Muscle of leg (tissue), 11 donors: ENCODE measurements around the gene GRHL1. TPM values are rescaled to one million over a fixed set of nuclear protein-coding genes. Genes with fewer than 3 reads are reported as not detected.
"Not testable (repeated sequence)": the region's sequence is repeated elsewhere in the genome, so short reads cannot be mapped to it uniquely, and the experiment has no call there.

Experiments
- DNase-seq: peaks from one replicate; pipeline ENCODE4 v3.0.0; 2013
- H3K27ac ChIP-seq: one replicate; pipeline ENCODE4 v1.5.1; 2013; ENCODE audit warnings: mild to moderate bottlenecking, low read length, control low read depth
- H3K27me3 ChIP-seq: one replicate; pipeline ENCODE4 v1.6.1; 2013; ENCODE audit warnings: low read length; ENCODE audit not compliant: control insufficient read depth, insufficient read depth
- H3K36me3 ChIP-seq: one replicate; pipeline ENCODE4 v1.6.1; 2013; ENCODE audit warnings: low read length; ENCODE audit not compliant: control insufficient read depth, insufficient read depth
- H3K4me1 ChIP-seq: one replicate; pipeline ENCODE4 v1.6.1; 2013; ENCODE audit warnings: low read length; ENCODE audit not compliant: control insufficient read depth, insufficient read depth
- H3K4me3 ChIP-seq: one replicate; pipeline ENCODE4 v1.5.1; 2013; ENCODE audit warnings: low read length, control low read depth
- H3K9me3 ChIP-seq: replicated peaks from 2 replicates; pipeline ENCODE4 v1.6.1; 2013; ENCODE audit warnings: low read depth, low read length; ENCODE audit not compliant: control insufficient read depth
- WGBS: methylation state at CpG from one replicate; pipeline ENCODE4 v1.1.5; 2013; ENCODE audit warnings: missing lambda C conversion rate; ENCODE audit not compliant: insufficient coverage; 5-methylcytosine and 5-hydroxymethylcytosine counted together
- polyA plus RNA-seq, 8 donors: library from polyadenylated mRNA; unstranded; fragments of 120-200 nt; gene quantifications; one replicate each; pipeline versions ENCODE4 v1.2.1 to v1.2.3, GENCODE V29; 2013; ENCODE audit warnings: inconsistent platforms in 1 of 8, low replicate concordance in 1 of 8; ENCODE audit not compliant: insufficient read length in 8 of 8, insufficient read depth in 1 of 8
- total RNA-seq: library from RNA; stranded (reverse); fragments of 120-200 nt; gene quantifications from one replicate; pipeline ENCODE4 v1.2.4, GENCODE V29; 2013

GRHL1 gene
- total and polyA plus RNA-seq, 9 donors, result 0.48 to 4.3 (median 1.0) TPM

GRCh38 chr2:10014418-10015190 lies 63.1 kb downstream of the GRHL1 start:
- no peak overlapping the region for H3K27ac ChIP-seq
- peaks cover 10% of the 10 kb centered on the region for H3K4me1 ChIP-seq
- DNase-seq, result no peak
- H3K4me3 ChIP-seq, result no peak overlapping the region
- WGBS, result 96% methylated on average over 42 of the region's 42 CpGs
- H3K36me3 ChIP-seq, result no peaks in the 10 kb centered on the region
- no peaks in the 10 kb centered on the region for H3K9me3 ChIP-seq
- peaks cover 9% of the 10 kb centered on the region for H3K27me3 ChIP-seq

- H3K36me3 ChIP-seq, H3K27me3 ChIP-seq, DNase-seq, H3K4me1 ChIP-seq, H3K9me3 ChIP-seq, H3K4me3 ChIP-seq, H3K27ac ChIP-seq: not testable (repeated sequence)
- 98% methylated on average over 41 of the region's 44 CpGs for WGBS
Observed at GRCh38 chr2:10015376-10015989, 64.0 kb downstream of the GRHL1 start.

DNA sequence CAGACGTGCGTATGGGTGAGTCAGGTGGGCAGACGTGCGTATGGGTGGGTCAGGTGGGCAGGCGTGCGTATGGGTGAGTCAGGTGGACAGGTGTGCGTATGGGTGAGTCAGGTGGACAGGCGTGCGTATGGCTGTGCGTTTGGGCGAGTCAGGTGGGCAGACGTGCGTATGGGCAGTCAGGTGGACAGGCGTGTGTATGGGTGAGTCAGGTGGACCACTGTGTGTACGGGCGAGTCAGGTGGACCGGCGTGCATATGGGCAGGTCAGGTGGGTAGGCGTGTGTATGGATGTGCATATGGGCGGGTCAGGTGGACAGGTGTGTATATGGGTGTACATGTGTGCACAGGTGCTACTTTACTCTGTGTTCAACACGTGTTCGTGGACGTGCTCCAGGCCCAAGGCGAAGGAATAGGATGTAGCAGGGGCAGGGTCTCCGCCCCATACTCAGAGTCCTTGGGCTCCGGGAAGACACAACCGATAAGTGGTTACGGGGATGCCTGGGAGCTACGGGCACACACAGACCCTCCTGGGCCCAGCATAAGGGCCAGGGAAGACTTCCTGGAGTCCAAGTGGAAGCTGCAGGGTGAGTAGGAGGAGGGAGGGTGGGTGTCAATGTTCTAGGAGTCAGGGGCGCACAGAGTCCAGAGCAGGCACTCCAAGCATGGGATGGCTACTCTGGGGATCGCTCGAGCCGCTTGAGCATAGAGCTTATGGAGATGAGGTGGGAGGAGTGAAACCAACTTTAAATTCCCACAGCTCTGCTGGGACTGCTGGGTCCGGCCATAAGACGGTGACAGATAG lies 64.7 kb downstream of the GRHL1 start:
- WGBS, result 93% methylated on average over 29 of the region's 35 CpGs

DNA sequence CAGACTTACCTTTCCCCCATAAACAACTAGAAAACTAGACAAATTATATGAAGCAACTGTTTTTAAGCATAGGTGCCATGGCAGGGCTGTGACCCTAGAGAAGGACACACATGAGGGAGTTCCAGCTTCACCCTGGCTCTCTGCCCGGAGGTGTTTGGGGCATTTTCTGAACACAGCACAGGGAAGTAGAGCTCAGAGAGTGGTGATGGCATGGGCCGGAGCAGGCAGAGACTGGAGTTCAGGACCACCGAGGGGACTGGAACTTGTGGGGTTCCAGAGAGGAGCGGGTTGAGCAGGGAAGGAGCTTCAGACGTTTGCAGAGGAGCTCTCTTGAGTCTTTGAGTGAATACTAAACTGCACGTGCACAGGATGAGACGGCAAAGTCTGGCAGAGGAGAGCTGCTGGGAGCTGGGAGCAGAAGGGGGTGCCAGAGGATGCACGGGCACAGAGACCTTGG lies 65.3 kb downstream of the GRHL1 start:
- H3K27ac ChIP-seq, result no peak overlapping the region

More for the DNA sequence above, 64.7 kb downstream of the GRHL1 start:
- Histone ChIP-seq H3K36me3 (no peaks in the 10 kb centered on the region), H3K4me1 (no peaks in the 10 kb centered on the region), H3K9me3 (no peaks in the 10 kb centered on the region), H3K4me3 (no peak overlapping the region), H3K27me3 (peaks cover 9% of the 10 kb centered on the region), H3K27ac (no peak overlapping the region)
- DNase-seq, result no peak

GRCh38 chr2:10017313-10017941 lies 65.9 kb downstream of the GRHL1 start:
- H3K27ac ChIP-seq, result no peak overlapping the region
- DNase-seq, result no peak

More for the DNA sequence above, 65.3 kb downstream of the GRHL1 start:
- no peak overlapping the region for H3K4me3 ChIP-seq
- H3K36me3 ChIP-seq, result no peaks in the 10 kb centered on the region
- WGBS, result 82% methylated on average over 7 of the region's 8 CpGs
- DNase-seq, result no peak
- no peaks in the 10 kb centered on the region for H3K4me1 ChIP-seq
- H3K9me3 ChIP-seq, result no peaks in the 10 kb centered on the region
- H3K27me3 ChIP-seq, result peaks cover 9% of the 10 kb centered on the region

GRCh38 chr2:10019174-10019573 lies 67.7 kb downstream of the GRHL1 start:
- 87% methylated on average over 2 of the region's 8 CpGs for WGBS
- H3K4me3 ChIP-seq, result no peak overlapping the region
- H3K27me3 ChIP-seq, result peaks cover 9% of the 10 kb centered on the region
- no peak for DNase-seq
- H3K4me1 ChIP-seq, result no peaks in the 10 kb centered on the region
- no peaks in the 10 kb centered on the region for H3K36me3 ChIP-seq
- H3K9me3 ChIP-seq, result no peaks in the 10 kb centered on the region
- H3K27ac ChIP-seq, result no peak overlapping the region

More at GRCh38 chr2:10017313-10017941, 65.9 kb downstream of the GRHL1 start:
- WGBS, result 80% methylated on average over 2 of the region's 5 CpGs
- Histone ChIP-seq H3K4me1 (no peaks in the 10 kb centered on the region), H3K27me3 (peaks cover 9% of the 10 kb centered on the region), H3K9me3 (no peaks in the 10 kb centered on the region), H3K36me3 (no peaks in the 10 kb centered on the region), H3K4me3 (no peak overlapping the region)

GRCh38 chr2:10019602-10020400 lies 68.3 kb downstream of the GRHL1 start:
- Histone ChIP-seq H3K27me3 (peaks cover 9% of the 10 kb centered on the region), H3K27ac (no peak overlapping the region), H3K4me3 (no peak overlapping the region), H3K36me3 (no peaks in the 10 kb centered on the region), H3K4me1 (no peaks in the 10 kb centered on the region), H3K9me3 (no peaks in the 10 kb centered on the region)
- 86% methylated on average over 12 of the region's 27 CpGs for WGBS
- no peak for DNase-seq

- 79% methylated on average over 7 of the region's 16 CpGs for WGBS
- H3K27ac ChIP-seq, result no peak overlapping the region
- H3K36me3 ChIP-seq, result no peaks in the 10 kb centered on the region
- no peaks in the 10 kb centered on the region for H3K4me1 ChIP-seq
- peaks cover 2% of the 10 kb centered on the region for H3K9me3 ChIP-seq
- DNase-seq, result no peak
- peaks cover 2% of the 10 kb centered on the region for H3K27me3 ChIP-seq
- no peak overlapping the region for H3K4me3 ChIP-seq
Observed at GRCh38 chr2:10022041-10022421, 70.5 kb downstream of the GRHL1 start.

- 80% methylated on average over 2 of the region's 4 CpGs for WGBS
- DNase-seq, result no peak
- Histone ChIP-seq H3K36me3 (no peaks in the 10 kb centered on the region), H3K27ac (no peak overlapping the region), H3K4me1 (no peaks in the 10 kb centered on the region), H3K4me3 (no peak overlapping the region), H3K27me3 (peaks cover under 1% of the 10 kb centered on the region), H3K9me3 (peaks cover 2% of the 10 kb centered on the region)
Observed at GRCh38 chr2:10022445-10022844, 71.0 kb downstream of the GRHL1 start.
